Keratinocyte (primary cell): ENCODE measurements around the gene SLC38A6. TPM values are rescaled to one million over a fixed set of nuclear protein-coding genes. Genes with fewer than 3 reads are reported as not detected.

Experiments used
- DNase-seq: peaks from one replicate; pipeline ENCODE4 v3.0.0-alpha.2; 2011; ENCODE audit warnings: low read depth, missing footprints, low spot score
- FAIRE-seq: peaks from 2 replicates; lab custom pipeline; 2011; peaks lifted over from hg19 to GRCh38; lab: Jason Lieb, UNC
- H2AFZ ChIP-seq: 2 replicates; pipeline ENCODE4 v1.6.0; 2012; ENCODE audit warnings: low read length, control low read depth, inconsistent platforms; ENCODE audit not compliant: control insufficient read depth
- H3K27ac ChIP-seq: 2 replicates; pipeline ENCODE4 v1.5.1; 2011; ENCODE audit warnings: low read length; ENCODE audit not compliant: control insufficient read depth, insufficient read depth
- H3K27me3 ChIP-seq: 3 replicates; pipeline ENCODE4 v1.6.0; 2011; ENCODE audit warnings: low read length; ENCODE audit not compliant: control insufficient read depth, insufficient read depth; ENCODE audit errors: extremely low read depth
- H3K36me3 ChIP-seq, 2 experiments: 2 replicates in 1 of 2; 3 replicates in 1 of 2; pipeline ENCODE4 v1.5.1; 2011; ENCODE audit warnings: low read length in 2 of 2, mild to moderate bottlenecking in 1 of 2; ENCODE audit not compliant: control insufficient read depth in 2 of 2, insufficient read depth in 2 of 2; ENCODE audit errors: extremely low read depth in 1 of 2
- H3K4me1 ChIP-seq: 3 replicates; pipeline ENCODE4 v1.5.1; 2011; ENCODE audit warnings: low read length; ENCODE audit not compliant: control insufficient read depth, insufficient read depth; ENCODE audit errors: extremely low read depth
- H3K4me2 ChIP-seq: 3 replicates; pipeline ENCODE4 v1.6.0; 2011; ENCODE audit warnings: low read depth, low read length; ENCODE audit not compliant: control insufficient read depth, insufficient read depth; ENCODE audit errors: extremely low read depth
- H3K4me3 ChIP-seq, 3 experiments: fragments of 200-600 bp in 1 of 3; sonication (generic) in 1 of 3; 2 replicates in 2 of 3; 3 replicates in 1 of 3; pipeline ENCODE4 v1.5.1; 2011 to 2016; ENCODE audit warnings: low read length in 3 of 3, mild to moderate bottlenecking in 3 of 3, control low read depth in 2 of 3, inconsistent platforms in 1 of 3, low read depth in 1 of 3, mixed read lengths in 1 of 3, mixed run types in 1 of 3, moderate library complexity in 1 of 3; ENCODE audit not compliant: control insufficient read depth in 2 of 3, insufficient read depth in 2 of 3; ENCODE audit errors: extremely low read depth in 1 of 3
- H3K79me2 ChIP-seq: 2 replicates; pipeline ENCODE4 v1.6.0; 2012; ENCODE audit warnings: low read length; ENCODE audit not compliant: control insufficient read depth, insufficient read depth
- H3K9ac ChIP-seq: 3 replicates; pipeline ENCODE4 v1.6.0; 2011; ENCODE audit warnings: low read length; ENCODE audit not compliant: control insufficient read depth, insufficient read depth; ENCODE audit errors: extremely low read depth
- H3K9me1 ChIP-seq: 3 replicates; pipeline ENCODE4 v1.6.0; 2011; ENCODE audit warnings: low read length; ENCODE audit not compliant: control insufficient read depth, insufficient read depth; ENCODE audit errors: extremely low read depth
- H3K9me3 ChIP-seq: 2 replicates; pipeline ENCODE4 v1.5.1; 2012; ENCODE audit warnings: low read depth, low read length; ENCODE audit not compliant: control insufficient read depth
- H4K20me1 ChIP-seq: 3 replicates; pipeline ENCODE4 v1.6.0; 2011; ENCODE audit warnings: low read length; ENCODE audit not compliant: control insufficient read depth, insufficient read depth; ENCODE audit errors: extremely low read depth
- CTCF ChIP-seq, 3 experiments: IDR thresholded peaks in 1 of 3; conservative IDR thresholded peaks in 1 of 3; optimal IDR thresholded peaks in 1 of 3; 2 replicates in 2 of 3; 3 replicates in 1 of 3; pipeline versions ENCODE3 to v1.5.1; 2011; ENCODE audit warnings: low read length in 3 of 3, mild to moderate bottlenecking in 3 of 3, moderate library complexity in 2 of 3, control low read depth in 1 of 3, inconsistent platforms in 1 of 3; ENCODE audit not compliant: insufficient read depth in 2 of 3; ENCODE audit errors: extremely low read depth in 1 of 3
- EZH2 ChIP-seq: IDR thresholded peaks from one replicate; pipeline ENCODE4 v1.6.1; 2012; ENCODE audit warnings: inconsistent platforms, mild to moderate bottlenecking, low read length, moderate library complexity
- dilution Hi-C: fragments of 300-500 bp; cut with MboI; formaldehyde crosslinking; loops from one replicate; pipeline ENCODE4 v1.7.0; 2020; ENCODE audit warnings: low sequenced_read_pairs; ENCODE audit not compliant: extremely low pct_ligation_motif_present
- polyA plus RNA-seq, 5 experiments: library from polyadenylated mRNA; depleted of rRNA in 3 of 5; stranded (reverse) in 3 of 5; stranded (forward) in 1 of 5; unstranded in 1 of 5; fragments of >200 nt; gene quantifications; 1 replicate in 1 of 5; 2 replicates in 3 of 5; 3 replicates in 1 of 5; pipeline versions ENCODE4 v1.2.1 to v1.2.3, GENCODE V29; 2011 to 2012; ENCODE audit warnings: missing spikeins in 2 of 5, low read depth in 1 of 5, low replicate concordance in 1 of 5

The SLC38A6 gene
- polyA plus RNA-seq, 1 donor (not counting 4 experiments of a cell fraction or from before 2014, with no cell fraction given) = 15.7 TPM

- Histone ChIP-seq H4K20me1 (no peaks in the 10 kb centered on the region), H3K9me1 (no peaks in the 10 kb centered on the region), H3K9me3 (no peaks in the 10 kb centered on the region), H3K27ac (no peak overlapping the region), H2AFZ (no peak overlapping the region), H3K4me2 (no peak overlapping the region), H3K79me2 (peaks cover 9% of the 10 kb centered on the region), H3K4me3 (no peak overlapping the region), H3K27me3 (no peaks in the 10 kb centered on the region), H3K9ac (no peak overlapping the region), H3K36me3 (peaks cover 10 to 18% of the 10 kb centered on the region in 2 experiments), H3K4me1 (peaks cover 8% of the 10 kb centered on the region)
- DNase-seq (no peak), FAIRE-seq (no peak)
- dilution Hi-C loops = no loop called here
- TF ChIP-seq EZH2 (no peak), CTCF (optimal IDR thresholded peaks at IDR 0.05 in 1 of 3, IDR thresholded peaks at IDR 0.05 in 1 of 3, conservative IDR thresholded peaks at IDR 0.05 in 1 of 3; ENCODE audit: extremely low read depth in 1 of 3, insufficient read depth in 2 of 3, low read length in 3 of 3) (no peak)
Observed at GRCh38 chr14:60974090-60974651, 6.9 kb upstream of the SLC38A6 start.

DNA sequence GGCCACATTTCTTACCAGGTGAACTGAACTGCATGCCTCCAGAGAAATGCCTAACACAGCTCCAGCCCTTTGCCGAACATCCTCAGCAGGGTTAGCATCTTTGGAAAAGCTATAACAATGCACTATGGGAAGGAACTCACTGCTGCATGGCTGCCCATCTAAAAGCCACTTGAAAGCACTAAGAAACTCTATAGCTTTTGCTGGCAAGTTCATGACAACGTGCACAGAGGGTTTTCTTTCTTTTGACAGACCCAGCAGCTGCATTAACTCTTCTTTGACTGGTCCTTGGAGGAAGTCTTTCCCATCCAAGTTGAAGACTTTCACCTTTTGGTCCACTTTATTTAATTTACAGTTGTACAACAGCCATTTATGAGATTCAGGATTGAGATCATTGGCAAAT, 5.5 kb upstream of the SLC38A6 start:
- Histone ChIP-seq H3K79me2 (peaks cover 22% of the 10 kb centered on the region), H3K9me1 (no peaks in the 10 kb centered on the region), H2AFZ (no peak overlapping the region), H3K9me3 (no peaks in the 10 kb centered on the region), H3K4me2 (no peak overlapping the region), H3K4me3 (no peak overlapping the region), H3K4me1 (peaks cover 17% of the 10 kb centered on the region), H3K36me3 (peaks cover 10 to 18% of the 10 kb centered on the region in 2 experiments), H3K9ac (no peak overlapping the region), H4K20me1 (no peaks in the 10 kb centered on the region), H3K27ac (no peak overlapping the region), H3K27me3 (no peaks in the 10 kb centered on the region)
- dilution Hi-C loops = no loop called here
- DNase-seq = no peak
- TF ChIP-seq EZH2 (no peak), CTCF (optimal IDR thresholded peaks at IDR 0.05 in 1 of 3, IDR thresholded peaks at IDR 0.05 in 1 of 3, conservative IDR thresholded peaks at IDR 0.05 in 1 of 3; ENCODE audit: extremely low read depth in 1 of 3, insufficient read depth in 2 of 3, low read length in 3 of 3) (no peak)
- FAIRE-seq = no peak
